HG03159 (cell line): Measurements from ENCODE around the gene SATB1.
"Not testable (repeated sequence)": the region's sequence is repeated elsewhere in the genome, so short reads cannot be mapped to it uniquely, and the experiment has no call there.

ENCODE experiments used
- ATAC-seq: cut with Tn5 transposase; IDR thresholded peaks from one replicate; pipeline ENCODE4 v1.9.1; 2021; ENCODE audit warnings: mild to moderate bottlenecking, moderate library complexity; ENCODE audit not compliant: unreplicated experiment

The SATB1 gene

DNA sequence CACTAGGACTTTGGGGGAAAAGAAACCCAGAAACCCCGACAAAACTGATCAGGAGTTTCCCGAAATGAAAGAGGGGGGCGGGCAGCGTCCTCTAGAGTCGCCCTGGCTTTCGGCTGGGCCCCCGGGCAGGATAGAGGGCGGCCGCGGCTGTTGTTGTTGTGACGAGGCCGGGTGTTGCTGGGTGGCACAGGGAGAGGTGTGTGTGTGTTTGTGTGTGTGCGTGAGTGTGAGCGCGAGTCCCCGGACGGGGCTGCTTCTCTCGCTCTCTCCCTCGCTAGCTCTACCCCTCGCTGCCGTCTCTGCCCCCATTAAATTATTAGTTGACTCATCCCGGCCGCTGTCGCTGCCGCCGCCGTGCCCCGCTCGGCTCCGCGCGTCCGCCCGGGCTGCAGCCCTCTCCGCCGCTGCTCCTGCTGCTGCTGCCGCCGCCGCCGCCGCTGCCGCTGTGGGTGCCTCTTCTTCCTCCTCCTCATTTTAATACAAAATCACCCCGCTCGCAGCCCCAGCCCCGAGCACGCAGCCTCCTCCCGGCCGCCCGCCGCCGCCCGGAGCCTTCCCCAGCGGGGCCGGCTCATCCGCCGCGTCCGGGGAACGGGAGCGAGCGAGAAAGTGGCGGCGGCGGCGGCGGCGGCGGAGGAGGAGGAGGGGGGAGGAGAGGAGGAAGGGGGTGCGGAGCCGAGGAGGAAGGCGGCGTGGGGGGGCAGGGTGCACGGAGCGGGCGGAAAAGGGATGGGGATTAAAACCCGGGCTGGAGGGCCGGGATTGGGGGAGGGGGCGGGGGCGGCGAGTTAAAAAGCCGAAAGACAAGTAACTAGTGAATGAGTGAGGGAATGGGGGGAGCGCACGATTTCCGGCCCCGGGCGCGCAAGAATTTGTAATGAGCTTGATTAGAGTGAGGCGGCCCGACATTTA, at the start of gene SATB1:
Gene SATB1, minus strand, starts transcription at position 611 of the 912 bp plus-strand sequence. CDS start 4,372 bp downstream, outside the sequence.
- ATAC-seq, result peak; percentile 53

GRCh38 chr3:18474202-18474601, 49.1 kb upstream of the SATB1 start:
- ATAC-seq, result no peak

- no peak for ATAC-seq
These were observed 44.6 kb upstream of the SATB1 start for GRCh38 chr3:18469775-18470174.

GRCh38 chr3:18466136-18466535, 41.0 kb upstream of the SATB1 start:
- no peak for ATAC-seq

GRCh38 chr3:18454766-18455165, 29.6 kb upstream of the SATB1 start:
- ATAC-seq, result no peak

DNA sequence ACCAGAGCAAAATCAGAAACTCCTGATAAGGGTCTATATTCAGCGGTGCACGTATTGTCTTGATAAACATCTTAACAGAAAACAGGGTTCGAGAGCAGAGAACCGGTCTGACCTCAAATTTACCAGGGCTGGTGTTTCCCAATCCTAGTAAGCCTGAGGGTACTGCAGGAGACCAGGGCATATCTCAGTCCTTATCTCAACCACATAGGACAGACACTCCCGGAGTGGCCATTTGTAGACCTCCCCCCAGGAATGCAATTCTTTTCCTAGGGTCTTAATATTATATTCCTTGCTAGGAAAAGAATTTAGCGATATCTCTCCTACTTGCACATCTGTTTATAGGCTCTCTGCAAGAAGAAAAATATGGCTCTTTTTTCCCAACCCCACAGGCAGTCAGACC, 24.5 kb upstream of the SATB1 start:
- not testable (repeated sequence) for ATAC-seq

GRCh38 chr3:18447720-18448119, 22.6 kb upstream of the SATB1 start:
- no peak for ATAC-seq

- no peak for ATAC-seq
These were observed 21.1 kb upstream of the SATB1 start for GRCh38 chr3:18446149-18446825.

DNA sequence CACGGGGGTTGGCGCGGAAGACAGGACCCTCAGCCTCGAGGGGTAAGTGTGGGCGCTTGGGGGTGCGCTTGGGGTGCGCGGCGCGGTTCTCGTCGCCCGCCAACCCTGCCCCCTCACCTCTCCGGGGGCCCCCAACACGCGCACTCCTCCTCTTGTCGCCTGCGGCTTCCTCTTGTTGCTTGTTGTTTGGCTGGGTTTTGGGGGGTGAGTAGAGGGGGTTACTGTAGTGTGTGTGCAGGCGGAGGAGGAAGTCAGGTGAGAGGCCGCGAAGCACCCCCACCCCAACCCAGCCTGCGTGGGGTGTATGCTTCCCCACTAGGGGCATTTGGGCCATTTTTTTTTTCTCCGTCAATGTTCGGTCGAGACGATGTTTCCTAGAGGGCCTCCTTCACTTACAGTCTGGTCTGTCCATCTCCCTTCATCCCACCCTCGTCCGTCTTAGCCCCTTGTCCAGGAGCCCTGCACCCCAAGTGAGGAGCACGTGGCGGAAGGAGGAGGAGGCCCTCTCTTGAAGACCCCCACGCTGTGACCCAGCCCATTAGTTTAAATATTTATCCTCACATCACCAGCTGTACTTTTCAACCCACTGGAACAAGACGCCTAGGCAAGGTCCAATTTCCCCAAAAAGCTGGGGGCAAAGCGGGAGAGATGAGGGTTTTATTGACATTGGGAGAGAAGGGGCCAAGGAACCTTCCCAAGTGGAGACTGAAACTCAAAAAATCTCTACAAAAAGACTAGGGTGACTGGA, 20.4 kb upstream of the SATB1 start:
- ATAC-seq, result peak; percentile 21

GRCh38 chr3:18444595-18445400, 19.7 kb upstream of the SATB1 start:
- peak; percentile 94 for ATAC-seq

DNA sequence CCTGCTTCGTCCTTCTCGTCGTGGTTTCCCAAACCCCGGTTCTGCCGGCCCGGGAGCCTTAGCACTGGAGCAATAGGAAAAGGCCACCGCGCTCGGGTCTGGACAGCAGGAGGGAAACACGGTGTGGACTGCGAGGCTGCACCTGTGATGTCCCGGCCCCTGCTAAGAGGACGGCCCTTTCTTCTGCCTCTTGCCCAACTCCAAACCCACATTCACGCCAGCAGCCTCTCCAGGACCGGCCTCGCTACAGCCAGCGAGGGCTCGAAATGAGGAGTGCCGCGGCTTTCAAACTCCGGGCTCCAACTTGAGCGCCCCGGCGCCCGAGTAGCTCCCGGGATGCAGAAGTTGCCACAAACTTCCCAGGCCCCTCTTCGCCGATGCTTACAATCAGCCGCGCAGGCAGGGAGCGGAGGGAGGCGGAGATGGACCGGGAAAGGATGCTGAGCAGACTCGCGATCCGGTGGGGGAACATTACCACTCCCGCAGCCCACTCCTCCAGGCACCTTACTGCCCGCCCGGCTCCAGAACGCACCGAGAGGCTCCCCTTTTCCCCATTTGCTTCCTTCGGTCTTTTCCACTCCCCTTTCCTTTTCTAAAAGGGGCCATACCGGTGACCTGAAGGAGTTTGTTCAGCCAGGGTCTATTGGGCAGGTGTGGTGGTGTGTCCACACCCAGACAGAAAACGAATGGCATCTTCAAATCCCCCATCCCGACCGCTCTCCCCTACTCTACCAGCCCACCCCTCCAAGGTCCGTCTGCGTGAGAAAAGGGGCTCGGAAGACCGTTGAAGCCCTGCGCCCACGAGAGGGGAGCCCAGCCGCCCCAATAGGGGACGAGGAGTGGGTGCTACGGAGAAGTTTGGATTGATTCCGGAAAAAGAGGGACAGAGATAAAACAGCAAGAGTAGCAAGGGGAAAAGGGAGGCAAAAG, 18.8 kb upstream of the SATB1 start:
- no peak for ATAC-seq

DNA sequence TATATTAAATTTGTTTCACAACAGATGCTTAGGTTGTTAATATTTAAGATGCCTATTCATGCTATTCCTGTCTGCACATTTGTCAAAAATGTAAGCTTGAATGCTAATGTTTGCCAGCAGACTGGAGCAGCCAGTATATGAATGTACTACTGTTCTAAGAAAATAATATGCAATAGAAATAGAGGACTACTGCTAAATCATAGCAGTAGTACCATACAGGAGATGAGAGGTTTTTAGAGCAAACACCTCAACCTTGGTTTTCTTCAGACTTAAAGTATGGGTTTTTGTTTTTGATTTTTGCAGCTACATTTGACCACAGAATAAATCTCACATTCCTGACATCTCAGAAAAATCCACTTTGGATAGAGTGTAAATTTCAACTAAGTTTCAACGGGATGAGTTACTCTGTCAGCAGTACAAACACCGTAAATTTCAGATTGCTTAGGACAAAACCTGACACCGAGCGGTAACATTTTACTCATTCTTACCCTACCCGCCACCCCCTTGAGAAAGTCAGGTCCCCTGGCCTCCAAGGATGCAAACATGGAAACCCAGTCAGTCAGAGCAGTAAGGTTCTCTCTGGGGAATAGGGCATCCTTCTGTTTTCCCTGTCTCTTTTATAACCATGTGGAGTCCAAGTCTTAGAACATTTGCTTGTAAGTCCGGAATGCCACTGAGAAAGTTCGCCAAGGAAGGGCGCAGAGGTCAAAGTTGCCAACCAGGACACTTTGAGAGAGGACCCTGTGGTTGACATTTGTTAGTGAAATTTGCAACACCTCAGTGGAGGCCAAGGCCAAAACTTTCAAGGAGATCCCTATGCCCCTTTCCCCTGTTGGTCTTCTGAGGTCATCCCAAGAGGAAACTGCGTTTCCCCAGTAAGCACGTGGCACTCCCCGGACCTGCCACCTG, 17.9 kb upstream of the SATB1 start:
- no peak for ATAC-seq

GRCh38 chr3:18441551-18441950, 16.4 kb upstream of the SATB1 start:
- no peak for ATAC-seq

DNA sequence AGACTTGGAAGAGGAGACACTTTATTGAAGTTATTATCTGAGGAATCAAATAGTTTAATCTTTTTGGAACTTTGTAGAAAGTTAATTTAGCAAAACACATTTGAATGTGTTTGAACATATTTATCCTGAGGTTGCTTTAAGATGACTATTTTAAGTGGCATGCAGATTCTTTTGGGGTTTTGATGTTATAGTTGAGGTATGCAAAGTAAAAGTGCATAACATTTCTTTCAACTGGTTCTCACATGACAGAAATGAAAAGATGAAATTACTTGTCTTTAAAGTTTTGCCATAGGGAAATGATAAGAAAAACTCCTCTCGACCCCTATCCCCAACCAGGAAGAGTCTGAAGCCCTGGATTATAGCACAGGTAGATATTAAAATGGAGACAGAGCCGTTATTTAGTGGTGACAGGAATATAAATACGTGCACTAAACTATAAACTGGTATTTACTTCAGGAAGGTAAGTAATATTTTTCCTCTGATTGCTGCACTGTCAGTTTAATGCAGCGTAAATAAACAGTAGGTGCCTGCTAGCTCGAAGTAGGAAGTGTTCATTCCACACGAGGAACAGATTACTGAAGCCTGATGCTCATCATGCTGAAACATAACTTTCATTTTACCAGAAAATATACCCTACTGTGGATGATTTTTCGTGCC, 15.1 kb upstream of the SATB1 start:
- no peak for ATAC-seq

DNA sequence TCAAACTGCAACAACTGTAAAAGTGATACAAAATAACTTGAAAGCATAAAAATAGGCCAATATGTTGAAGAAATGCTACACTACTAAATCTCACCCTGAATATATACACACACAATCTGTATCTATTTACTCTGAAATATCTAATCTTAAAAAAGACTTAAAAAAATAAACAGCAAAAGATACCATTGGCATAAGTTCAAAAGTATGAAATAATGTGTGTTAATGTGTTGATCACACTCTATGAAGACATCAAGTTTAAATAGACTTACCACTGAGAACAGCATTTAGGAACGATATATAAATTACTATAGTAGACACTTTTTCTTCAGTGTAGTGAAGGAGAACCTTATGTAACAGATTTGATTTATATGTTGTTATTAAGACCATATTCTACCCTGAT, 14.1 kb upstream of the SATB1 start:
- no peak for ATAC-seq

GRCh38 chr3:18438586-18438985, 13.4 kb upstream of the SATB1 start:
- ATAC-seq, result no peak

- ATAC-seq, result no peak
These were observed 11.1 kb upstream of the SATB1 start for GRCh38 chr3:18436213-18436612.

DNA sequence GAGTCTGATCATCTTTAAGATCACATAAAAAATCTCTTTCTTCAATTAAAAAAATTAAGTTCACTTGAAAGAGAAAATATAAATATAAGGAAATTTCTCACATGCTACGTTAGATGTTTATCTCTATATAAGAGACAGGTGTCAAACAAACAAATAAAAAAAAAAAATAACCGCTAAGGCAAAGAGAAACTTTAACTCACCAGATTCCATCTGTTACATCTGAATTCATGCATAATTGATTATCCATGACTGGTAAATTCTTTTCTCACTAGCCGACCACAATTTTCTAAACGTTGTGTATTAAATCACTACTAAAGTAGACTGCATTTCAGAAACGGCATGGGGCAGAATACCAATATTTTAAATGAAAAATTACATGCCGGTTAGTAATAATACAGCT, 9.6 kb upstream of the SATB1 start:
- ATAC-seq, result no peak
